BJ (cell line): Measurements from ENCODE around the gene FIBCD1. TPM values are rescaled to one million over a fixed set of nuclear protein-coding genes. Genes with fewer than 3 reads are reported as not detected.

Experiments
- CTCF ChIA-PET: fragments of 350-600 bp; formaldehyde crosslinking; extraction: SDS; loops from one replicate; lab custom pipeline; 2021; ENCODE audit warnings: antibody characterized with exemption, inconsistent platforms; lab: Yijun Ruan, JAX
- POLR2A ChIA-PET: fragments of 300-600 bp; sonication (Branson Sonifier 250); formaldehyde crosslinking; extraction: SDS; loops from one replicate; lab custom pipeline; 2021; ENCODE audit warnings: antibody characterized with exemption; lab: Charles Lee
- DNase-seq: peaks from one replicate; pipeline ENCODE4 v3.0.0-alpha.2; 2011; ENCODE audit warnings: low read depth
- H3K27me3 ChIP-seq: 2 replicates; pipeline ENCODE4 v1.6.0; 2011; ENCODE audit warnings: low read length; ENCODE audit not compliant: control insufficient read depth, insufficient read depth
- H3K36me3 ChIP-seq: 2 replicates; pipeline ENCODE4 v1.5.1; 2011; ENCODE audit warnings: low read length; ENCODE audit not compliant: control insufficient read depth, insufficient read depth
- H3K4me3 ChIP-seq: 2 replicates; pipeline ENCODE4 v1.5.1; 2011; ENCODE audit warnings: low read depth, mild to moderate bottlenecking, control low read depth, low read length
- polyA plus RNA-seq: library from polyadenylated mRNA; depleted of rRNA; stranded (reverse); fragments of >200 nt; gene quantifications from 2 replicates; pipeline ENCODE4 v1.2.3, GENCODE V29; 2011
- TF ChIP-seq, protein P1 (sequence below): IDR thresholded peaks from 2 replicates; pipeline ENCODE4 v1.5.1; 2011; ENCODE audit warnings: low read depth, mild to moderate bottlenecking, control low read depth, inconsistent platforms, low read length, moderate library complexity; ENCODE audit not compliant: insufficient read depth

FIBCD1 gene
- polyA plus RNA-seq, 1 experiment, result 1.4 TPM

- no peaks in the 10 kb centered on the region for H3K36me3 ChIP-seq
- H3K4me3 ChIP-seq, result no peak overlapping the region
- ChIA-PET CTCF (interaction anchor here (0.9 to 2.9 kb wide), 2 partner anchors 12 to 285 kb away, joined by 4 to 17 read pairs; no protein-coding TSS in a partner anchor), POLR2A (no interaction called here)
- TF ChIP-seq, protein P1, sequence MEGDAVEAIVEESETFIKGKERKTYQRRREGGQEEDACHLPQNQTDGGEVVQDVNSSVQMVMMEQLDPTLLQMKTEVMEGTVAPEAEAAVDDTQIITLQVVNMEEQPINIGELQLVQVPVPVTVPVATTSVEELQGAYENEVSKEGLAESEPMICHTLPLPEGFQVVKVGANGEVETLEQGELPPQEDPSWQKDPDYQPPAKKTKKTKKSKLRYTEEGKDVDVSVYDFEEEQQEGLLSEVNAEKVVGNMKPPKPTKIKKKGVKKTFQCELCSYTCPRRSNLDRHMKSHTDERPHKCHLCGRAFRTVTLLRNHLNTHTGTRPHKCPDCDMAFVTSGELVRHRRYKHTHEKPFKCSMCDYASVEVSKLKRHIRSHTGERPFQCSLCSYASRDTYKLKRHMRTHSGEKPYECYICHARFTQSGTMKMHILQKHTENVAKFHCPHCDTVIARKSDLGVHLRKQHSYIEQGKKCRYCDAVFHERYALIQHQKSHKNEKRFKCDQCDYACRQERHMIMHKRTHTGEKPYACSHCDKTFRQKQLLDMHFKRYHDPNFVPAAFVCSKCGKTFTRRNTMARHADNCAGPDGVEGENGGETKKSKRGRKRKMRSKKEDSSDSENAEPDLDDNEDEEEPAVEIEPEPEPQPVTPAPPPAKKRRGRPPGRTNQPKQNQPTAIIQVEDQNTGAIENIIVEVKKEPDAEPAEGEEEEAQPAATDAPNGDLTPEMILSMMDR, result no peak
- no peak for DNase-seq
- H3K27me3 ChIP-seq, result peaks cover 15% of the 10 kb centered on the region
These were observed 47.4 kb upstream of the FIBCD1 start for GRCh38 chr9:130986356-130986965.

DNA sequence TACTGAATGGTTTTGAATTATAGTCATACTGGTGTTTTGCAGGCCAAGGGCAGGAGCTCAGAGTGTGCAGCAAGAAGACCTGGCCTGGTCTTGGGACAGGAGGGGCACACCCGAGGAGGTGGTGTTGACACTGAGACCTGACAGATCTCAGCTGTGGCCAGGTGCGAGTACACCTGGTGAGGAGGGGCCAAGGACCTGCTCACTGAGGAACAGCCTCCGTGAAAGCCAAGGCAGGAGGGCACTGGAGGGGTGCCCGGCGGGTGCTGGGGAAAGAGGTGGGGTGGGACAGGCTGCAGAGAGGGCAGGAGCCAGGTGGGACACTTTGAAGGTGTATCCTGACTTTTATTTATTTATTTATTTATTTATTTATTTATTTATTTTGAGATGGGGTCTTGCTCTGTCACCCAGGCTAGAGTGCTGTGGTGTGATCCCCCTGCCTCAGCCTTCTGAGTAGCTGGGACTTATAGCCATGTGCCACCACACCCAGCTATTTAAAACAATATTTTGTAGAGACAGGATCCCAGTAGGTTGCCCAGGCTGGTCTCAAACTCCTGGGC, 46.6 kb upstream of the FIBCD1 start:
- H3K27me3 ChIP-seq, result peaks cover 15% of the 10 kb centered on the region
- no peaks in the 10 kb centered on the region for H3K36me3 ChIP-seq
- no peak for DNase-seq
- no peak overlapping the region for H3K4me3 ChIP-seq
- ChIA-PET CTCF (interaction anchor here (0.9 to 2.9 kb wide), 2 partner anchors 12 to 284 kb away, joined by 4 to 17 read pairs; no protein-coding TSS in a partner anchor), POLR2A (no interaction called here)
- TF ChIP-seq, protein P1, result no peak

DNA sequence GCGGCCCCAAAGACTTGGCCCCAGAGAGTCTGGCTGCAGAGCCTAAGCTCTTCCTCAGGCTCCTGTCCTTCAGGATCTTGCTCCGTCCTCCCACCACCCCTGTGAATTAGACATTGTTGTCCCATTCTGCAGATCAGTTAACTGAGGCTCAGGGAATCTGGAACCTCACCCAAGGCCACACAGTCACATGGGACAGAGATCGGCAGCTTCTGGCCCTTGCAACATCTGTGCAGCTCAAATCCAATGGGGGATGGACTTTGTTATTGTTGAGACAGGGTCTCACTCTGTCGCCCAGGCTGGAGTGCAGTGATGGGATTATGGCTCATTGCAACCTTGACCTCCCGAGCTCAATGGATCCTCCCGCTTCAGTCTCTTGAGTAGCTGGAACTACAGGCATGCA, 46.0 kb upstream of the FIBCD1 start:
- CTCF ChIA-PET, result interaction anchor here (0.9 to 1.0 kb wide), 2 partner anchors 13 to 376 kb away, joined by 4 read pairs; no protein-coding TSS in a partner anchor
- no peak for DNase-seq
- POLR2A ChIA-PET, result no interaction called here
- TF ChIP-seq, protein P1, result no peak
- no peak overlapping the region for H3K4me3 ChIP-seq
- peaks cover 17% of the 10 kb centered on the region for H3K27me3 ChIP-seq
- no peaks in the 10 kb centered on the region for H3K36me3 ChIP-seq

GRCh38 chr9:130984521-130984920, 45.5 kb upstream of the FIBCD1 start:
- Histone ChIP-seq H3K4me3 (no peak overlapping the region), H3K36me3 (no peaks in the 10 kb centered on the region), H3K27me3 (peaks cover 19% of the 10 kb centered on the region)
- ChIA-PET CTCF (interaction anchor here (0.9 to 1.0 kb wide), 3 partner anchors 11 to 376 kb away, joined by 3 to 4 read pairs (median 4); no protein-coding TSS in a partner anchor), POLR2A (no interaction called here)
- TF ChIP-seq, protein P1, result no peak
- DNase-seq, result no peak

GRCh38 chr9:130983970-130984369, 44.9 kb upstream of the FIBCD1 start:
- H3K4me3 ChIP-seq, result no peak overlapping the region
- TF ChIP-seq, protein P1, result no peak
- POLR2A ChIA-PET, result no interaction called here
- DNase-seq, result no peak
- CTCF ChIA-PET, result interaction anchor here (0.9 to 1.0 kb wide), 4 partner anchors 11 to 375 kb away, joined by 3 to 4 read pairs (median 4); no protein-coding TSS in a partner anchor
- H3K27me3 ChIP-seq, result peaks cover 19% of the 10 kb centered on the region
- H3K36me3 ChIP-seq, result no peaks in the 10 kb centered on the region
